GM06990 (cell line): ENCODE results near the gene KRTAP5-2.
"Not testable (repeated sequence)": the region's sequence is repeated elsewhere in the genome, so short reads cannot be mapped to it uniquely, and the experiment has no call there.

Source experiments
- DNase-seq: peaks from one replicate; pipeline ENCODE4 v3.0.0-alpha.2; 2011; ENCODE audit not compliant: insufficient read length; ENCODE audit errors: extremely low read depth
- H3K27me3 ChIP-seq: replicated peaks from 2 replicates; pipeline ENCODE4 v1.6.0; 2011; ENCODE audit warnings: low read length; ENCODE audit not compliant: control insufficient read depth, insufficient read depth
- H3K36me3 ChIP-seq: 2 replicates; pipeline ENCODE4 v1.5.1; 2011; ENCODE audit warnings: low read length; ENCODE audit not compliant: control insufficient read depth, insufficient read depth
- H3K4me3 ChIP-seq: replicated peaks from 2 replicates; pipeline ENCODE4 v1.5.1; 2011; ENCODE audit warnings: low read depth, mild to moderate bottlenecking, control low read depth, low read length
- TF ChIP-seq, protein P1 (sequence below): IDR thresholded peaks from 2 replicates; pipeline ENCODE4 v1.5.1; 2011; ENCODE audit warnings: low read length, control low read depth, mild to moderate bottlenecking, inconsistent platforms; ENCODE audit not compliant: insufficient read depth, poor library complexity, severe bottlenecking

KRTAP5-2 gene

DNA sequence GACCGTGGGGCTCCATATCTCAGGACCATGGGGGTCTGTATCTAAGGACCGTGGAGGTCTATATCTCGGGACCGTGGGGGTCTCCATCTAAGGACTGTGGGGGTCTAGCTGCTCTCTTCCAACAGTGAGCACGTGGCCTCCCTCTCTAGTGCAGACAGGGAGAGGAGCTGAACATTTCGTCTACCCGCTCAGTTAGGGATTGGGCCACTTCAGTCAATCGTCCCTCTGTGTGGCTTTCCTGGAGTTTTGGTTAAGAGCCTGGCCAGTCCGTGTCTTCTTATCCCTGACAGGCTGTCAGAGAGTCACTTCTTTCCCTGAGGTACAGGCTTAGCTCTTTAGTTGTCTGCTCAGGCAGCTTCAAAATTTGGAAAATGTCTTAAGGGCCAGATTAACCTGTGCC, 16.1 kb downstream of the KRTAP5-2 start:
- Histone ChIP-seq H3K36me3 (no peaks in the 10 kb centered on the region), H3K4me3 (no peak overlapping the region), H3K27me3 (no peaks in the 10 kb centered on the region)
- TF ChIP-seq, protein P1, sequence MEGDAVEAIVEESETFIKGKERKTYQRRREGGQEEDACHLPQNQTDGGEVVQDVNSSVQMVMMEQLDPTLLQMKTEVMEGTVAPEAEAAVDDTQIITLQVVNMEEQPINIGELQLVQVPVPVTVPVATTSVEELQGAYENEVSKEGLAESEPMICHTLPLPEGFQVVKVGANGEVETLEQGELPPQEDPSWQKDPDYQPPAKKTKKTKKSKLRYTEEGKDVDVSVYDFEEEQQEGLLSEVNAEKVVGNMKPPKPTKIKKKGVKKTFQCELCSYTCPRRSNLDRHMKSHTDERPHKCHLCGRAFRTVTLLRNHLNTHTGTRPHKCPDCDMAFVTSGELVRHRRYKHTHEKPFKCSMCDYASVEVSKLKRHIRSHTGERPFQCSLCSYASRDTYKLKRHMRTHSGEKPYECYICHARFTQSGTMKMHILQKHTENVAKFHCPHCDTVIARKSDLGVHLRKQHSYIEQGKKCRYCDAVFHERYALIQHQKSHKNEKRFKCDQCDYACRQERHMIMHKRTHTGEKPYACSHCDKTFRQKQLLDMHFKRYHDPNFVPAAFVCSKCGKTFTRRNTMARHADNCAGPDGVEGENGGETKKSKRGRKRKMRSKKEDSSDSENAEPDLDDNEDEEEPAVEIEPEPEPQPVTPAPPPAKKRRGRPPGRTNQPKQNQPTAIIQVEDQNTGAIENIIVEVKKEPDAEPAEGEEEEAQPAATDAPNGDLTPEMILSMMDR: no peak
- DNase-seq: no peak

DNA sequence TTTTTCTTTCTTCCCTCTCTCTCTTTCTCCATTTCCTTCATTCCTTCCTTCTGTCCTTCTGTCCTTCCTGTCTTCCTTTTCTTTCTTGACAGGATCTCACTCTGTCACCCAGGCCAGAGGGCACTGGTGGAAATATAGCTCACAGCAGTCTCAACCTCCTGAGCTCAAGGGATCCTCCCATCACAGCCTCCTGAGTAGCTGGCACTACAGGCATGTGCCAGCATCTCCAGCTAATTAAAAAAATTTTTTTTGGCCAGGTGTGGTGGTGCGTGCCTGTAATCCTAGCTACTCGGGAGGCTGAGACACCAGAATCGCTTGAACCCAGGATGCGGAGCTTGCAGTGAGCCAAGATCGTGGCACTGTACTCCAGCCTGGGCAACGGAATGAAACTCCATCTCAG, 21.3 kb downstream of the KRTAP5-2 start:
- TF ChIP-seq, protein P1: no peak
- peaks cover 4% of the 10 kb centered on the region; the same call in 1 of the 2 replicates for H3K27me3 ChIP-seq
- no peak overlapping the region for H3K4me3 ChIP-seq
- DNase-seq: no peak
- H3K36me3 ChIP-seq: no peaks in the 10 kb centered on the region

DNA sequence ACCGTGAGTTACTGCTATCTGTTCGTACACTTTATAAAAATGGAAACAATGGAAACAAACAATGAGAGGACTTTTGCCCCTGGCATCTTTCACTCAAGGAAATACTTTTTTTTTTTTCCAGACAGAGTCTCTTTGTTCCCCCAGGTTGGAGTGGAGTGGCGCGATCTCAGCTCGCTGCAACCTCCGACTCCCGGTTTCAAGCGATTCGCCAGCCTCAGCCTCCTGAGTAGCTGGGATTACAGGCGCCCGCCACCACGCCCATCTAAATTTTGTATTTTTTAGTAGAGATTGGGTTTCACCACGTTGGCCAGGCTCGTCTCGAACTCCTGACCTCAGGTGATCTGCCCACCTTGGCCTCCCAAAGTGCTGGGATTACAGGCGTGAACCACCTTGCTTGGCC, 22.3 kb downstream of the KRTAP5-2 start:
- not testable (repeated sequence) for H3K27me3 ChIP-seq

DNA sequence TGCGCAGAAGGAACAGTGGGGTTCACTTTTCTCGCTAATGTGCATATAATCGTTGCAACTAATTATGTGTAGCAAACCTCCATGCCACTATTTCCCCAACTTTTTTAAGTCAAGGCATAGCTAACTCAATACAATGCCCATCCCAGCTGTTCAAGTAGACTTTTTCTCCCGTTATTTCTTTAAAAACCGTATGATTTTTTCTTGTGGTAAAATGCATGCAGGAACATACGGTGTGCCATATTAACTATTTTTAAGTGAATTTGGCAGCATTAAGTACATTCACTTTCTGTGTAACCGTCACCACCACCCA, 23.2 kb downstream of the KRTAP5-2 start:
- Histone ChIP-seq H3K27me3 (peaks cover 4% of the 10 kb centered on the region; the same call in 1 of the 2 replicates), H3K4me3 (no peak overlapping the region), H3K36me3 (no peaks in the 10 kb centered on the region)
- no peak for DNase-seq
- TF ChIP-seq, protein P1: no peak

More for the DNA sequence above, 22.3 kb downstream of the KRTAP5-2 start:
- not testable (repeated sequence) for H3K36me3 ChIP-seq, H3K4me3 ChIP-seq, DNase-seq

DNA sequence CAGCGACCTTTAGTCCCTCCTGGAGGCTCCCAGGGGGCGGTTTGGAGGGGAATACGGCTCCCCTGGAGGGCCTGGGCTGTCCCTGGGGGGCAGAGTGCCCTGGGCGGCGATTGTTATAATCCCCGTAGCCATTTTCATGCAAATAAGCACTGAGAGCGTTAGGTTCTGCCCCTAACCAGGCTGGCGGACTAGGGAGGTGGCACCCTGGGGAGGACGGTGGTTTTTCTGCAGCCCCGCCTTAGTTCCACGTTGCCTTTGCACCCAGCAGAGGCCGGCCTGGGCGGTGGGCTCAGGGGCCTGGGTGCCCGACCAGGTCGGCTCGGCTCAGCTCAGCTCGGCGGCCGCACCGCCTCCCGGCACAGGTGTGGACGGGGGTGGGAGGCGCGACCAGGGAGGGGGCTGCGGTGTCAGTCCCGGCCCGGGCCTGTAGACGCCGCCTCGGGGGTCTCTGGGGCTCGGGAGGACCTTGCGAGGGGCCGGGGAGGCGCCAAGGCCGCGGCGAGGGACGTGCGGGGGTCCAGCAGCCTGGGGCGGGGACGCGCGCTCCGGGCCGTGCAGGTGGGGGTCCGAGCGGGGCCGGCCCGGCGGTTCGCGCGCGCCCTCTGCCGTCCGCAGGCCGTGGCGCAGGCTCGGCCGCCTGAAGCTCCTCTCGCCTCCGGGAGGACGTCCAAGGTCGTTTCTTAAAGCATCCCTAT, 23.7 kb downstream of the KRTAP5-2 start:
- no peak overlapping the region; the same call in 1 of the 2 replicates for H3K4me3 ChIP-seq
- TF ChIP-seq, protein P1: peak; percentile 56
- peaks cover 4% of the 10 kb centered on the region; the same call in 1 of the 2 replicates for H3K27me3 ChIP-seq
- DNase-seq: peak; percentile 45
- no peaks in the 10 kb centered on the region for H3K36me3 ChIP-seq

DNA sequence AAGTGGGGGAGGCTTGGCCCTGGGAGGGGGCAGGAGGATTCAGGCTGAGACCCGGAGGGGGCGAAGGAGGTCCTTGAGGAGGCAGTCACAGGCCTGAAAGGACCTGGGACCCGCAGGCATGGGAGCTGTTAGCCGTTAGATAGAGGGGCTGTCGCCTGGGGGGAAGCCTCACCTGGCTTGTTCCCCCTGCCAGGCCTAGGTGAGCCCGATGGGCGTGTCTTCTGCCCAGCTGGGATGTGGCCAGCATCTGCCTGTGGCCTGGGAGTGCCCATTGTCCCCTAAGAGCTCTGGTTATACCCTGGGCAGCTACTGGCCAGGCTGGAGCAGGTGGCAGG, 24.2 kb downstream of the KRTAP5-2 start:
- Histone ChIP-seq H3K36me3 (no peaks in the 10 kb centered on the region), H3K27me3 (peaks cover 4% of the 10 kb centered on the region; the same call in 1 of the 2 replicates), H3K4me3 (no peak overlapping the region)
- DNase-seq: no peak
- TF ChIP-seq, protein P1: no peak
